ENCODE data around the gene FBXL22.

GRCh38 chr15:63595688-63596087, 1.5 kb upstream of the FBXL22 start:
- TF ChIP-seq MAFK (IDR thresholded peaks at IDR 0.05; ENCODE audit: low read depth, low read length) (no peak), CTCF (conservative IDR thresholded peaks at IDR 0.05; ENCODE audit: low read depth, low read length) (no peak), RAD21 (IDR thresholded peaks at IDR 0.05; ENCODE audit: low read length) (no peak), POLR2A (IDR thresholded peaks at IDR 0.05; ENCODE audit: low read depth, low read length) (no peak), RCOR1 (IDR thresholded peaks at IDR 0.05; ENCODE audit: insufficient replicate concordance, low read length) (no peak)

All from IMR-90 (cell line).